Measurements from ENCODE around the gene ZNF195. TPM values are rescaled to one million over a fixed set of nuclear protein-coding genes. Genes with fewer than 3 reads are reported as not detected.

ZNF195 gene
- total and polyA plus RNA-seq, 2 donors from 2014 or later: 12.9 to 25.3 TPM

DNA sequence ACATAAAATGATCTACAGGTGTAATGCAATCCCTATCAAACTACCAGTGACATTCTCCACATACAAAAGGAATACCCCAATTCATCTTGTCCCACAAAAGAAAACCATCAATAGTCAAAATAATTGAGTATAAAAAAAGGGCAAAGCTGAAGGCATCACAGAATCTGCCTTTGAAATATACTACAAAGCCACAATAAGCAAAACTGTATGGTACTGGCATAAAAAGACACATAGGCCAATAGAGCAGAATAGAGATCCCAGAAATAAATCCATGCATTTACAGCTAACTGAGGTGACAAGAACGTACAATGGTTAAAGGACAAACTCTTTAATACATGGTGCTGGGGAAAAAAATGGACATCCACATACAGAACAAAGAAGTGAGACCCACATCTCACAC, 31.8 kb downstream of the ZNF195 start:
- Histone ChIP-seq H3K9ac (ENCODE audit: low read length in 3 of 3) (no peak overlapping the region), H3K27me3 (ENCODE audit: control insufficient read depth, insufficient read depth, low read length) (no peaks in the 10 kb centered on the region), H3K4me1 (ENCODE audit: control insufficient read depth in 2 of 3, insufficient read depth in 2 of 3, low read depth in 1 of 3, low read length in 3 of 3) (peaks cover 0 to 6% (median 4%) of the 10 kb centered on the region in 3 donors), H3K9me3 (ENCODE audit: control insufficient read depth in 2 of 3, insufficient read depth in 1 of 3, low read length in 3 of 3) (peaks cover 0 to 6% (median 0%) of the 10 kb centered on the region in 3 donors), H3K27ac (ENCODE audit: low read depth in 2 of 2, low read length in 2 of 2) (no peak overlapping the region), H3K36me3 (ENCODE audit: control insufficient read depth in 2 of 3, insufficient read depth in 3 of 3, low read length in 3 of 3) (no peaks in the 10 kb centered on the region), H3K4me3 (ENCODE audit: low read length in 3 of 3) (no peak overlapping the region)
- intact Hi-C loops (cut with DNase I): loop anchor here (10.0 kb wide), 1 partner anchor 58 kb away; no protein-coding TSS in a partner anchor
- no peak for FAIRE-seq
- no peak for DNase-seq
- TF ChIP-seq, protein P1, sequence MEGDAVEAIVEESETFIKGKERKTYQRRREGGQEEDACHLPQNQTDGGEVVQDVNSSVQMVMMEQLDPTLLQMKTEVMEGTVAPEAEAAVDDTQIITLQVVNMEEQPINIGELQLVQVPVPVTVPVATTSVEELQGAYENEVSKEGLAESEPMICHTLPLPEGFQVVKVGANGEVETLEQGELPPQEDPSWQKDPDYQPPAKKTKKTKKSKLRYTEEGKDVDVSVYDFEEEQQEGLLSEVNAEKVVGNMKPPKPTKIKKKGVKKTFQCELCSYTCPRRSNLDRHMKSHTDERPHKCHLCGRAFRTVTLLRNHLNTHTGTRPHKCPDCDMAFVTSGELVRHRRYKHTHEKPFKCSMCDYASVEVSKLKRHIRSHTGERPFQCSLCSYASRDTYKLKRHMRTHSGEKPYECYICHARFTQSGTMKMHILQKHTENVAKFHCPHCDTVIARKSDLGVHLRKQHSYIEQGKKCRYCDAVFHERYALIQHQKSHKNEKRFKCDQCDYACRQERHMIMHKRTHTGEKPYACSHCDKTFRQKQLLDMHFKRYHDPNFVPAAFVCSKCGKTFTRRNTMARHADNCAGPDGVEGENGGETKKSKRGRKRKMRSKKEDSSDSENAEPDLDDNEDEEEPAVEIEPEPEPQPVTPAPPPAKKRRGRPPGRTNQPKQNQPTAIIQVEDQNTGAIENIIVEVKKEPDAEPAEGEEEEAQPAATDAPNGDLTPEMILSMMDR (IDR thresholded peaks at IDR 0.05; ENCODE audit: borderline replicate concordance, extremely low read depth, insufficient read depth): no peak

DNA sequence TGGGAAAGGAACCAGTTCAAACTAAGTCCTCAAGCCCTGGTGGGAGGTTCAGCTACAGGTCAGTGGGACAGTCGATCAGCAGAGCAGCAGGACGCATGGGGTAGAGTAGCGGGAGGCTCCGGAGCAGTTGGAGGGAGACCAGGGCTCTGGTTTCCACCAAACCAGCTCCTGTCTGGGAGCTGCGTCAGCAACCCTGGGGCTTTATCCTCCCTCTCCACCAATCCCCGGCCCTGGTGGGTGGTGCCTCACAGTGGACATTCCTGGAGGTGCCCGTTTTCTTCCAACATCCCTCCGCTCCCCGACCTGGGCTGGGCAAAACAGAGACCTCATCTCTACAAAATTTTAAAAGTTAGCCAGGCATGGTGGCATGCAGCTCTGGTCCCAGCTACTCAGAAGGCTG, 32.4 kb downstream of the ZNF195 start:
- no peaks in the 10 kb centered on the region for H3K36me3 ChIP-seq (ENCODE audit: control insufficient read depth in 2 of 3, insufficient read depth in 3 of 3, low read length in 3 of 3)
- H3K4me3 ChIP-seq (ENCODE audit: low read length in 3 of 3): no peak overlapping the region
- TF ChIP-seq, protein P1 (IDR thresholded peaks at IDR 0.05; ENCODE audit: borderline replicate concordance, extremely low read depth, insufficient read depth): no peak
- no peak overlapping the region for H3K27ac ChIP-seq (ENCODE audit: low read depth in 2 of 2, low read length in 2 of 2)
- FAIRE-seq: no peak
- peaks cover 0 to 6% (median 4%) of the 10 kb centered on the region in 3 donors for H3K4me1 ChIP-seq (ENCODE audit: control insufficient read depth in 2 of 3, insufficient read depth in 2 of 3, low read depth in 1 of 3, low read length in 3 of 3)
- no peaks in the 10 kb centered on the region for H3K27me3 ChIP-seq (ENCODE audit: control insufficient read depth, insufficient read depth, low read length)
- DNase-seq: no peak
- peaks cover 0 to 5% (median 0%) of the 10 kb centered on the region in 3 donors for H3K9me3 ChIP-seq (ENCODE audit: control insufficient read depth in 2 of 3, insufficient read depth in 1 of 3, low read length in 3 of 3)
- no peak overlapping the region for H3K9ac ChIP-seq (ENCODE audit: low read length in 3 of 3)
- intact Hi-C loops (cut with DNase I): loop anchor here (10.0 kb wide), 1 partner anchor 58 kb away; no protein-coding TSS in a partner anchor

DNA sequence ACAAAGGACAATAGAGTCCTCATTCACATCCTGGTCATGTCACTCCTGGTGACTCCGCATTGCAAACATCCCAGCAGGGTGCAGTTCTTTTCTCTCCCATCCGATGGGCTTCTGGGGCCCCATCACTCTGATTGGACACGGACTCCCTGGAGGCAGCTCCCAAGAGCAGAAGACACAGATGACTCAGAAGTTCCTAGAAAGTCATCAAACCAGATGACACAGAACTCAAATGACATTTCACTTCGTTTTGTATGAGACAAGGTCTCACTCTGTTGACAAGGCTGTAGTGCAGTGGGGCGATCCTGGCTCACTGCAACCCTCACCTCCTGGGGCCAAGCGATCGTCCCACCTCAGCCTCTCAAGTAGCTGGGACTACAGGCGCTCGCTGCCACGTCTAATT, 33.2 kb downstream of the ZNF195 start:
- TF ChIP-seq, protein P1 (IDR thresholded peaks at IDR 0.05; ENCODE audit: borderline replicate concordance, extremely low read depth, insufficient read depth): no peak
- Histone ChIP-seq H3K27ac (ENCODE audit: low read depth in 2 of 2, low read length in 2 of 2) (no peak overlapping the region), H3K9me3 (ENCODE audit: control insufficient read depth in 2 of 3, insufficient read depth in 1 of 3, low read length in 3 of 3) (peaks cover 0 to 5% (median 0%) of the 10 kb centered on the region in 3 donors), H3K4me3 (ENCODE audit: low read length in 3 of 3) (no peak overlapping the region), H3K27me3 (ENCODE audit: control insufficient read depth, insufficient read depth, low read length) (no peaks in the 10 kb centered on the region), H3K9ac (ENCODE audit: low read length in 3 of 3) (no peak overlapping the region), H3K36me3 (ENCODE audit: control insufficient read depth in 2 of 3, insufficient read depth in 3 of 3, low read length in 3 of 3) (no peaks in the 10 kb centered on the region), H3K4me1 (ENCODE audit: control insufficient read depth in 2 of 3, insufficient read depth in 2 of 3, low read depth in 1 of 3, low read length in 3 of 3) (peaks cover 0 to 6% (median 4%) of the 10 kb centered on the region in 3 donors)
- no peak for FAIRE-seq
- intact Hi-C loops (cut with DNase I): loop anchor here (10.0 kb wide), 1 partner anchor 59 kb away; no protein-coding TSS in a partner anchor
- DNase-seq: no peak

Data from kidney (tissue), 14 donors.